Cardiac fibroblast (primary cell): Measurements from ENCODE around the gene ZNF648.

Experiments used
- DNase-seq, 2 donors: peaks; one replicate each; pipeline versions ENCODE4 v3.0.0 to v3.0.0-alpha.2; 2010; ENCODE audit warnings: low read depth in 2 of 2
- H3K4me3 ChIP-seq, 2 donors: replicated peaks in 1 of 2; 1 replicate in 1 of 2; 2 replicates in 1 of 2; pipeline ENCODE4 v1.5.1; 2011; ENCODE audit warnings: low read depth in 2 of 2, low read length in 2 of 2, mild to moderate bottlenecking in 2 of 2, moderate library complexity in 1 of 2
- CTCF ChIP-seq: IDR thresholded peaks from one replicate; pipeline ENCODE4 v1.5.1; 2011; ENCODE audit warnings: low read depth, mild to moderate bottlenecking, low read length, inconsistent platforms

ZNF648 gene

GRCh38 chr1:182086620-182087019, 25.1 kb upstream of the ZNF648 start:
- no peak for TF ChIP-seq CTCF
- DNase-seq = no peak
- no peak overlapping the region for H3K4me3 ChIP-seq

- no peak overlapping the region for H3K4me3 ChIP-seq
- DNase-seq = no peak
- no peak for TF ChIP-seq CTCF
Measured at GRCh38 chr1:182086136-182086535, 24.6 kb upstream of the ZNF648 start.

GRCh38 chr1:182085726-182086125, 24.2 kb upstream of the ZNF648 start:
- no peak for DNase-seq
- H3K4me3 ChIP-seq = no peak overlapping the region
- TF ChIP-seq CTCF = no peak

DNA sequence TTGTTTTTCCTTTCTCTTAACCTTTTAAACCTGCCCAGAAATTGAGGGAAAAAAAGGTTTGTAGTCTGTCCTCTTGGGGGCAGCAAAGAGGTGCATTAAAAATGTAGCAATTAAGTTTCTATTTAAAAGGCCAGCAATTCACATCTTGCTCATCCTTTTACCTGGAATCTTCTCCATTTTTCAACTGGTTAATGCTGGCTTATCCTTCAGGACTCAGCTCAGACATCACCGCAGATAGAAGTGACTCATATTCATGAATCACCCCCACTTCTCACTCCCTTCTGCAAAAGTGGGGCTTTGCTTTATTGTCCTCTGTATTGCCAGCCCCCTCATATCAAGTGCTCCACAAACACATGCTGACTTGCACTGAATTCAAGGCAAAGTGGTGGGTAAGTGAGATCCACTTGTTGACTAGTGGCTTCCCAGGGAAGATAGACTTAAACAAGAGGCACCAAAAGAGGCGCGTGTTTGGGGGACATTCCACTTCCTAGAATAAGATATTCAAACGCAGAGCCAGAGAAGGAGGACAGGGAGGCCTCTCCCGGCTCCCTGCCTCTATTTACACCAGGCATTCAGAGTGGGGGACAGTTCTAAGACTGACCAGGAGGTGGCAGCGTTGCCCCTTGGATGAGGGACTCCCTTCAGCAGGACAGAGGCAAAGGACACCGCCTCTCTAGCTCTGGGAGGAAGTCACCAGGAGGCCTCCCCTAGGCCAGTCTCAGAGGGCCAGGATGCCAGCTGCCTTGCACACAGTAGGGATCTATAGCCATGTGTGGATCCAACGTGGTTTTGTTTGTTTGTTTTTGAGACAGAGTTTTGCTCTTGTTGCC, 23.2 kb upstream of the ZNF648 start:
- peak; percentile 65 to 75 for DNase-seq
- TF ChIP-seq CTCF = peak; percentile 74
- no peak overlapping the region for H3K4me3 ChIP-seq

DNA sequence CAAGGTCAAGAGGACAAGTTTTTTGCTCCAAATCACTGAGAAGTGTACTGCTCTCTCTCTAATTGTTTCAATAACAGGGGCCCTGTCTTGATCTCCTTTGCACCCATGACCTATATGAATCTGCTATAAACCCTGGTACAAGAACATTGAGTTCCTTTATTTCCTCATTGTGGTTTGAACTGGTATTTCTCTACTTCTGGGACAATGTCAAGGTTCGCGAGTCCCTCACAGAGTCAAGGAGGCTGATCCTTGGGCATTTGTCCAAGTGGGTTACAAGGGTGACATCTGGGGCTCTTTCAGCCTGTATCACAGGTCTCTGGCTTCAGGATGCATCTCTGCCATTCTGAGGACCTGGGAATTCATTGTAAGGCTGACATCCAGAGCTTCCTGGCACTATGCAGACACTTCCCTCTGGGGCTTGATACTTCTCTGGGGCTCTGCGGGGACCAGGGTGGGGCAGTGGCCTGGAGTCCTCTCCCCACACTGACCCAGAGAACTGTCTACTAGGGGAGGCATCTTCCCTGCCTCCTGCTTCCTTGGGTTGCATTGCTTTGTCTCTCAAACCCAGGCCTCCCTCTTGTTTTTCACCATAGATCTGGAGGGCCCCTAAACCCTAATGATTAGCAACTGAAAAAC, 22.5 kb upstream of the ZNF648 start:
- DNase-seq = no peak
- H3K4me3 ChIP-seq = no peak overlapping the region
- TF ChIP-seq CTCF = no peak

GRCh38 chr1:182080955-182081582, 19.6 kb upstream of the ZNF648 start:
- TF ChIP-seq CTCF = peak; percentile 50
- no peak overlapping the region for H3K4me3 ChIP-seq
- DNase-seq = peak; percentile 43 to 45
